ENCODE data around the gene GAS6.

The GAS6 gene

GRCh38 chr13:113770937-113771336 is 92.9 kb downstream of the GAS6 start:
- TF ChIP-seq CTCF (IDR thresholded peaks at IDR 0.05; ENCODE audit: low read depth, low read length): no peak
- no peak for DNase-seq (ENCODE audit: low read depth in 2 of 2)
- H3K4me3 ChIP-seq (replicated peaks in 1 of 2; ENCODE audit: low read depth in 2 of 2, low read length in 2 of 2): no peak overlapping the region
